IMR-90 (cell line): ENCODE data around the gene DAPK3.

Experiments
- CTCF ChIP-seq: conservative IDR thresholded peaks from 2 replicates; pipeline ENCODE4 v1.5.1; 2012; ENCODE audit warnings: mild to moderate bottlenecking, low read depth, low read length, improper control_type of control experiment
- RFX5 ChIP-seq: IDR thresholded peaks from 2 replicates; pipeline ENCODE4 v1.8.0; 2012; ENCODE audit warnings: low read depth, mild to moderate bottlenecking, low read length, moderate library complexity

GRCh38 chr19:3944018-3944721 is 26.7 kb downstream of the DAPK3 start:
- no peak for TF ChIP-seq CTCF
- no peak for TF ChIP-seq RFX5
